Measurements from ENCODE around the gene DCST2.

The DCST2 gene

DNA sequence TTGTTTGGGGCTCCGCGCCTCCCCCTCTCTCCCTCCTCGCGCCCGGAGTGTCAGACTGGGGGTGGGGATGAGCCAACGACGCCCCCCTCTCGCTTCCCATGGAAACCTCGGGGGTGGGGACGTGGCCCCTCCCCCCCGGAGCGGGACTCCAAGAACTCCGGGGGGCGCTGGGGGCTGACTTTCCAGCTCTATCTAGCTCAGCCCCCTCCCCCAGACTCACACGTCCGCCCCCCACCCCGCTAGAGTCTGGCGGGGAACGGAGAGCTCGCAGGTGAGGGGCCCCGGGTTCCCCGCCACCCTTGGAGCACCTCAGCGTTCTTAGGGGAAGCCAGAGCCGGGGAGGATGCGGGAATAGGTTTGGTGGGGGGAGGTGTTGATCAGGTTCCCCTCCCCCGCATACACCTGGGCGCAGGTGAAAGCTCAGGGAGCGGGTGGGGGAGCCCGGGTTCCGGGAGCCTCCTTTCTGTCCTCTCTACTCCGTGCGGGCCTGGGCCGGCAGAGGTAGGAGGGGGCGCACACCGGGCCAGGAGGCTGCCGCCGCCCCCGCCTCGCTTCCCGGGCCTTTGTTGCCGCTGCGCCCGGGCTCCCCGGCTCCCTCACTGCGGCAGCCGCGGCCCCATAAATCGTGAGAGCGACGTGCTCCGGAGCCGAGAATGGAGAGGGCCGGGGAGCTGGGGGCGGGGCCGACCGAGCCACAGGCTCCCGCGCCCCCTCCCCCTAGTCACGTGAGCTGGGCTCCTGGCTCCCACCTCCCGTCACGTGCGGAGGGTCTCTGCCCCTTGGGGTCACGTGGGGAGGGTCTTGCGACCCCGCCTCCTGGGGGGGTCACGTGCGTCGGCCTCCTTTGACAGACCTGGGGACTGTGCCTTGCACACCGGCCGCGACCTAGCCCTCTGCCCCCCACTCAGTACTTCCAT lies 47.0 kb upstream of the DCST2 start:
- Histone ChIP-seq H3K27ac (no peak overlapping the region), H3K9ac (no peak overlapping the region), H3K4me3 (ENCODE audit: low read depth, low read length) (peak overlapping the region; percentile 55), H3K79me2 (no peaks in the 10 kb centered on the region), H3K4me1 (peaks cover 2% of the 10 kb centered on the region), H3K4me2 (ENCODE audit: low read length) (peak overlapping the region; percentile 84), H3K27me3 (ENCODE audit: control insufficient read depth, insufficient read depth, low read length) (no peaks in the 10 kb centered on the region), H3K9me3 (ENCODE audit: control insufficient read depth, low read length) (no peaks in the 10 kb centered on the region), H3K36me3 (ENCODE audit: control insufficient read depth, insufficient read depth, low read length) (no peaks in the 10 kb centered on the region), H2AFZ (peak overlapping the region; percentile 42)
- TF ChIP-seq, protein P1, sequence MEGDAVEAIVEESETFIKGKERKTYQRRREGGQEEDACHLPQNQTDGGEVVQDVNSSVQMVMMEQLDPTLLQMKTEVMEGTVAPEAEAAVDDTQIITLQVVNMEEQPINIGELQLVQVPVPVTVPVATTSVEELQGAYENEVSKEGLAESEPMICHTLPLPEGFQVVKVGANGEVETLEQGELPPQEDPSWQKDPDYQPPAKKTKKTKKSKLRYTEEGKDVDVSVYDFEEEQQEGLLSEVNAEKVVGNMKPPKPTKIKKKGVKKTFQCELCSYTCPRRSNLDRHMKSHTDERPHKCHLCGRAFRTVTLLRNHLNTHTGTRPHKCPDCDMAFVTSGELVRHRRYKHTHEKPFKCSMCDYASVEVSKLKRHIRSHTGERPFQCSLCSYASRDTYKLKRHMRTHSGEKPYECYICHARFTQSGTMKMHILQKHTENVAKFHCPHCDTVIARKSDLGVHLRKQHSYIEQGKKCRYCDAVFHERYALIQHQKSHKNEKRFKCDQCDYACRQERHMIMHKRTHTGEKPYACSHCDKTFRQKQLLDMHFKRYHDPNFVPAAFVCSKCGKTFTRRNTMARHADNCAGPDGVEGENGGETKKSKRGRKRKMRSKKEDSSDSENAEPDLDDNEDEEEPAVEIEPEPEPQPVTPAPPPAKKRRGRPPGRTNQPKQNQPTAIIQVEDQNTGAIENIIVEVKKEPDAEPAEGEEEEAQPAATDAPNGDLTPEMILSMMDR (IDR thresholded peaks at IDR 0.05), result no peak

DNA sequence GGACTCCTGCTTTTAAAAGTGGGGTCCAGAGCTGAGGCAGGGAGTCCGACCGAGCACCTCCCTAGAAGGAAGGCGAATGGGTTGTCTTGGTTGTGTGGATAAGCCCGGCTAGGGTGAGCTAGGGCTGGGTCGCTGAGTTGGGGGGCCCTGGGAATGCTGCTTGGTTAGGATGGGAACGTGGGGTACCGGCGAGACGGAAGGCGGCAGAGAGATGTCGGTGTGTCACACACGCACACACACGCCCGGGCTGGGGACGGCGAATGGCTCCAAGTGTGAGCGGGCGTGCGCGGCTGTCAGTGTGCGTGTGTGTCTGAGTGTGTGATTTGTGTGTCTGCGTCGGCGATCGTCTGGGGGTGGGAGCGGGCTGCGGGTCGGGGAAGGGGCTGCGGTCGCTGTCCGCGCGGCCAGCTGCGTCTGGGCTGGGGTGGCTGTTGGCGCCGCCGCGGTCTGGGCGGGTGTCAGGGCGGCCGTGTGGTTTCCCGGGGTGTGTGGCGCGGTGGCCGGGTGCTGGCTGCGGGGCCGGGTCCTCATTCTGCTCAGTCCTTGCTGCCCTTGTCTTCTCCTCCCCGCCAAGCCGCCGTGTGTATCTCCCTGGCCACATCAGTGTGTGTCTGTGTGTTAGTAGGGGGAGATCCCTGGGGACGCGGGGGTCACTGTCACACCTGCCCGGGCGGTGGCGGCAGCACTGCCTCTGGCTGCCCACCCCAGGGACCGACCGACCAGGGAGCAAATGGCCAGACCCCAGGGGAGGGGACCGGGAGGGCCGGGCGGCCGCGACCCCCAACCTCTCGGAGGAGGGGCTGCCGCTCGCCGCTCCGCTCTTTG lies 46.1 kb upstream of the DCST2 start:
- H3K4me3 ChIP-seq (ENCODE audit: low read depth, low read length), result peak overlapping the region; percentile 55
- peak overlapping the region; percentile 84 for H3K4me2 ChIP-seq (ENCODE audit: low read length)
- H3K36me3 ChIP-seq (ENCODE audit: control insufficient read depth, insufficient read depth, low read length), result no peaks in the 10 kb centered on the region
- H3K4me1 ChIP-seq, result peaks cover 2% of the 10 kb centered on the region
- H3K27me3 ChIP-seq (ENCODE audit: control insufficient read depth, insufficient read depth, low read length), result no peaks in the 10 kb centered on the region
- H2AFZ ChIP-seq, result no peak overlapping the region
- H3K79me2 ChIP-seq, result no peaks in the 10 kb centered on the region
- no peak overlapping the region for H3K9ac ChIP-seq
- H3K9me3 ChIP-seq (ENCODE audit: control insufficient read depth, low read length), result no peaks in the 10 kb centered on the region
- TF ChIP-seq, protein P1 (IDR thresholded peaks at IDR 0.05), result no peak
- H3K27ac ChIP-seq, result no peak overlapping the region

DNA sequence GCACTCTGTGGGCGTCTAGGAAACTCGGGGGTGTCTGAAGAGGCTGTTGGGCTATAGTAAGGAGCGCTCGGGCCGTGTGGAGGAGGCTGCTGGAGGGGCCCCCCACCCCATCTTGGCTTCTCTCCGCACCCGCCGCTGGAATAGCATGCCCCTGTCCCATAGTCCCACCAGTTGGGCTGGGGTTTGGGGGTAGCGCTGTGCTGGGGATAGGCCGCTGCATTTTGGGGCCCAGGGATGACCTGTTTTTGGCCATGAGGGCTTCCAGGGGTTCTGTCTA lies 45.6 kb upstream of the DCST2 start:
- Histone ChIP-seq H3K4me2 (ENCODE audit: low read length) (peak overlapping the region; percentile 84), H3K4me1 (peaks cover 2% of the 10 kb centered on the region), H3K9ac (no peak overlapping the region)

DNA sequence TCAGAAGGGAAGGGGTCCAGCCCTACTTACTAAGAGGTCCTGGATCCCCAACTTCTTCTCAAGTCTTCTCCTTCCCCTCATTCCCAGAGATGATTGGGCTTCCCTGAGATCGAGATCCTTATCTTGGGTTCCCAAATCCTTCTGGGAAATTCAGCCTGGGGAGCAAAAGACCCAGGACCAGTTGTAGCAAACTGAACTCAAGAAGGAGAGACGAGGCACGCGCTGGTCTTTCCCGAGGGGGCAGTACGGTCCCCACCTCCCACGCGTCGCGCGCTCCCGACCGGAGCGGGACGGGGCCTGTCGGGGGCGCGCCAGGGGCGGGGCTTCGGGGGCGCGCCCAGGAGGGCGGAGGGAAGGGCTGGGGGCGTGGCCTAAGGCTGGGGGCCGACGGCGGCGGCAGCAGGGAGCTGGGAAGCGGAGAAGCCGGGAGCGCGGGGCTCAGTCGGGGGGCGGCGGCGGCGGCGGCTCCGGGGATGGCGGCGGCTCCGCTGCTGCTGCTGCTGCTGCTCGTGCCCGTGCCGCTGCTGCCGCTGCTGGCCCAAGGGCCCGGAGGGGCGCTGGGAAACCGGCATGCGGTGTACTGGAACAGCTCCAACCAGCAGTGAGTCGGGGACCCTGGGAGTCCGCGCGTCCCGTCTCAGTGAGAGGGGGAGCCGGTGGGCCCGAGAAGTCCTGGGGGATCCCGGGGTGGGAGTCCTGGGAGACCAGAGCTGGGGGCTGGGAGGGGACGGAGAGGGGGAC lies 45.1 kb upstream of the DCST2 start, which contains the start of gene EFNA3:
Gene EFNA3, plus strand, starts transcription at position 369 of the 741 bp plus-strand sequence. Its CDS starts 105 bp downstream, at position 474.
- Histone ChIP-seq H3K9ac (no peak within 1 kb of the TSS), H3K4me2 (ENCODE audit: low read length) (peak within 1 kb of the TSS; percentile 84), H3K4me1 (peaks cover 2% of the 10 kb centered on the region), H3K4me3 (ENCODE audit: low read depth, low read length) (peak within 1 kb of the TSS; percentile 55), H2AFZ (peak within 1 kb of the TSS; percentile 50), H3K27ac (no peak within 1 kb of the TSS), H3K79me2 (no peaks in the 10 kb centered on the region), H3K27me3 (ENCODE audit: control insufficient read depth, insufficient read depth, low read length) (no peaks in the 10 kb centered on the region), H3K9me3 (ENCODE audit: control insufficient read depth, low read length) (no peaks in the 10 kb centered on the region), H3K36me3 (ENCODE audit: control insufficient read depth, insufficient read depth, low read length) (no peaks in the 10 kb centered on the region)
- TF ChIP-seq, protein P1 (IDR thresholded peaks at IDR 0.05), result no peak

More for the DNA sequence above, 45.6 kb upstream of the DCST2 start:
- Histone ChIP-seq H3K27ac (no peak overlapping the region), H3K9me3 (ENCODE audit: control insufficient read depth, low read length) (no peaks in the 10 kb centered on the region), H3K36me3 (ENCODE audit: control insufficient read depth, insufficient read depth, low read length) (no peaks in the 10 kb centered on the region), H3K4me3 (ENCODE audit: low read depth, low read length) (peak overlapping the region; percentile 55), H2AFZ (peak overlapping the region; percentile 50), H3K27me3 (ENCODE audit: control insufficient read depth, insufficient read depth, low read length) (no peaks in the 10 kb centered on the region), H3K79me2 (no peaks in the 10 kb centered on the region)
- TF ChIP-seq, protein P1 (IDR thresholded peaks at IDR 0.05), result no peak

Data from parathyroid adenoma (tissue), 2 donors.